GM19043 (cell line): Measurements from ENCODE around the gene TTBK1.
"Not testable (repeated sequence)": the region's sequence is repeated elsewhere in the genome, so short reads cannot be mapped to it uniquely, and the experiment has no call there.

Source experiments
- ATAC-seq: cut with Tn5 transposase; IDR thresholded peaks from one replicate; pipeline ENCODE4 v1.9.1; 2021; ENCODE audit warnings: low read depth; ENCODE audit not compliant: unreplicated experiment

Gene TTBK1

GRCh38 chr6:43301081-43301870 lies 58.0 kb downstream of the TTBK1 start:
- no peak for ATAC-seq

GRCh38 chr6:43302126-43302525 lies 58.8 kb downstream of the TTBK1 start:
- no peak for ATAC-seq

- ATAC-seq = not testable (repeated sequence)
Observed at GRCh38 chr6:43303006-43303405, 59.7 kb downstream of the TTBK1 start.

- no peak for ATAC-seq
Observed at GRCh38 chr6:43303751-43304331, 60.6 kb downstream of the TTBK1 start.

- no peak for ATAC-seq
Observed at GRCh38 chr6:43304361-43304760, 61.1 kb downstream of the TTBK1 start.

- ATAC-seq = no peak
Observed at GRCh38 chr6:43304882-43305281, 61.6 kb downstream of the TTBK1 start.

GRCh38 chr6:43306086-43306485 lies 62.8 kb downstream of the TTBK1 start:
- ATAC-seq = no peak

- no peak for ATAC-seq
Observed at GRCh38 chr6:43307451-43308100, 64.3 kb downstream of the TTBK1 start.

GRCh38 chr6:43308101-43308989 lies 65.1 kb downstream of the TTBK1 start, which contains the start of gene CRIP3:
TSS of gene CRIP3 (minus strand) at chr6:43308826. CDS start at chr6:43308792, 34 bp downstream.
- ATAC-seq = peak; percentile 57

GRCh38 chr6:43308990-43309477 lies 65.8 kb downstream of the TTBK1 start:
- ATAC-seq = no peak

- ATAC-seq = no peak
Observed at GRCh38 chr6:43310134-43310533, 66.9 kb downstream of the TTBK1 start.

- ATAC-seq = no peak
Observed at GRCh38 chr6:43310624-43311023, 67.3 kb downstream of the TTBK1 start.

- ATAC-seq = no peak
Observed at GRCh38 chr6:43311666-43312065, 68.4 kb downstream of the TTBK1 start.

GRCh38 chr6:43313813-43314212 lies 70.5 kb downstream of the TTBK1 start:
- ATAC-seq = no peak

- ATAC-seq = no peak
Observed at GRCh38 chr6:43318011-43318410, 74.7 kb downstream of the TTBK1 start.

GRCh38 chr6:43325876-43326275 lies 82.6 kb downstream of the TTBK1 start:
- no peak for ATAC-seq

- no peak for ATAC-seq
Observed at GRCh38 chr6:43328528-43328927, 85.2 kb downstream of the TTBK1 start.

- no peak for ATAC-seq
Observed at GRCh38 chr6:43331470-43331869, 88.2 kb downstream of the TTBK1 start.

- no peak for ATAC-seq
Observed at GRCh38 chr6:43331891-43332290, 88.6 kb downstream of the TTBK1 start.

- no peak for ATAC-seq
Observed at GRCh38 chr6:43334466-43335095, 91.3 kb downstream of the TTBK1 start.
